ENCODE results near the gene USP2.
A peak's percentile ranks its signal among the peaks of the same experiment; 100 is the strongest.

The USP2 gene

GRCh38 chr11:119380827-119381180, 686 bp downstream of the USP2 start:
- Histone ChIP-seq H4K20me1 (ENCODE audit: low read depth, low read length) (no peaks in the 10 kb centered on the region), H3K4me2 (ENCODE audit: low read depth, low read length, poor library complexity, severe bottlenecking) (peak overlapping the region; percentile 62), H3K36me3 (ENCODE audit: low read length) (no peaks in the 10 kb centered on the region), H3K9me2 (replicated peaks; ENCODE audit: insufficient read depth, low read length) (no peaks in the 10 kb centered on the region), H3K27me3 (ENCODE audit: low read length) (no peaks in the 10 kb centered on the region), H3K79me2 (ENCODE audit: insufficient read depth, low read length) (no peaks in the 10 kb centered on the region), H3K27ac (ENCODE audit: low read depth, low read length) (no peak overlapping the region), H3F3A (ENCODE audit: insufficient read depth) (no peaks in the 10 kb centered on the region), H3K9ac (ENCODE audit: low read length) (peak overlapping the region; percentile 42), H2AFZ (ENCODE audit: low read depth, low read length, severe bottlenecking) (peak overlapping the region; percentile 65), H3K9me3 (ENCODE audit: insufficient read depth, low read length) (no peaks in the 10 kb centered on the region), H3K4me3 (ENCODE audit: insufficient read depth, low read length, poor library complexity, severe bottlenecking) (peak overlapping the region; percentile 51)
- TF ChIP-seq EZH2phosphoT487 (conservative IDR thresholded peaks at IDR 0.05; ENCODE audit: low read length) (no peak), CTCF (IDR thresholded peaks at IDR 0.05; ENCODE audit: insufficient read depth, low read length, poor library complexity, severe bottlenecking) (no peak)

GRCh38 chr11:119380160-119380826, 1.2 kb downstream of the USP2 start:
- Histone ChIP-seq H3K27ac (ENCODE audit: low read depth, low read length) (no peak overlapping the region), H3F3A (ENCODE audit: insufficient read depth) (no peaks in the 10 kb centered on the region), H3K9me2 (replicated peaks; ENCODE audit: insufficient read depth, low read length) (no peaks in the 10 kb centered on the region), H3K4me3 (ENCODE audit: insufficient read depth, low read length, poor library complexity, severe bottlenecking) (no peak overlapping the region), H3K9ac (ENCODE audit: low read length) (no peak overlapping the region), H3K27me3 (ENCODE audit: low read length) (no peaks in the 10 kb centered on the region), H3K4me2 (ENCODE audit: low read depth, low read length, poor library complexity, severe bottlenecking) (no peak overlapping the region), H3K9me3 (ENCODE audit: insufficient read depth, low read length) (no peaks in the 10 kb centered on the region), H2AFZ (ENCODE audit: low read depth, low read length, severe bottlenecking) (no peak overlapping the region), H3K79me2 (ENCODE audit: insufficient read depth, low read length) (no peaks in the 10 kb centered on the region), H3K36me3 (ENCODE audit: low read length) (no peaks in the 10 kb centered on the region), H4K20me1 (ENCODE audit: low read depth, low read length) (no peaks in the 10 kb centered on the region)
- TF ChIP-seq CTCF (IDR thresholded peaks at IDR 0.05; ENCODE audit: insufficient read depth, low read length, poor library complexity, severe bottlenecking) (no peak), EZH2phosphoT487 (conservative IDR thresholded peaks at IDR 0.05; ENCODE audit: low read length) (no peak)

GRCh38 chr11:119378851-119379465, 2.5 kb downstream of the USP2 start:
- no peaks in the 10 kb centered on the region for H3K79me2 ChIP-seq (ENCODE audit: insufficient read depth, low read length)
- no peak overlapping the region for H2AFZ ChIP-seq (ENCODE audit: low read depth, low read length, severe bottlenecking)
- no peaks in the 10 kb centered on the region for H3K9me2 ChIP-seq (replicated peaks; ENCODE audit: insufficient read depth, low read length)
- no peaks in the 10 kb centered on the region for H3K36me3 ChIP-seq (ENCODE audit: low read length)
- no peak overlapping the region for H3K4me3 ChIP-seq (ENCODE audit: insufficient read depth, low read length, poor library complexity, severe bottlenecking)
- no peaks in the 10 kb centered on the region for H4K20me1 ChIP-seq (ENCODE audit: low read depth, low read length)
- H3K9ac ChIP-seq (ENCODE audit: low read length), result no peak overlapping the region
- H3K27me3 ChIP-seq (ENCODE audit: low read length), result no peaks in the 10 kb centered on the region
- no peaks in the 10 kb centered on the region for H3K9me3 ChIP-seq (ENCODE audit: insufficient read depth, low read length)
- no peaks in the 10 kb centered on the region for H3F3A ChIP-seq (ENCODE audit: insufficient read depth)
- TF ChIP-seq CTCF (IDR thresholded peaks at IDR 0.05; ENCODE audit: insufficient read depth, low read length, poor library complexity, severe bottlenecking), result no peak
- no peak for TF ChIP-seq EZH2phosphoT487 (conservative IDR thresholded peaks at IDR 0.05; ENCODE audit: low read length)
- H3K27ac ChIP-seq (ENCODE audit: low read depth, low read length), result no peak overlapping the region
- H3K4me2 ChIP-seq (ENCODE audit: low read depth, low read length, poor library complexity, severe bottlenecking), result no peak overlapping the region
